ENCODE data around the gene MS4A8. TPM values are rescaled to one million over a fixed set of nuclear protein-coding genes. Genes with fewer than 3 reads are reported as not detected.
"Not testable (repeated sequence)": the region's sequence is repeated elsewhere in the genome, so short reads cannot be mapped to it uniquely, and the experiment has no call there.

The MS4A8 gene
- total RNA-seq, 6 experiments from 2014 or later: 0.62 TPM; not detected in 5

- ATAC-seq (no peak), DNase-seq (no peak)
- intact Hi-C loops (cut with DNase I): no loop called here
- whole genome bisulfite sequencing (ENCODE audit: insufficient coverage, low coverage, low lambda C conversion rate, missing lambda C conversion rate): 48% methylated on average over 5 of the region's 5 CpGs
- no peaks in the 10 kb centered on the region for H3K36me3 ChIP-seq
- no peaks in the 10 kb centered on the region for H3K4me1 ChIP-seq
- no peak overlapping the region for H3K4me3 ChIP-seq
- H3K27ac ChIP-seq: no peak overlapping the region
- no peaks in the 10 kb centered on the region for H3K27me3 ChIP-seq
- TF ChIP-seq CTCF (IDR thresholded peaks at IDR 0.05) (no peak), POLR2A (IDR thresholded peaks at IDR 0.05) (no peak)
- no peaks in the 10 kb centered on the region for H3K9me3 ChIP-seq
Observed at GRCh38 chr11:60706931-60707330, 7.5 kb downstream of the MS4A8 start.

- peak in 2 of 4 donors; percentile 4 for TF ChIP-seq CTCF (IDR thresholded peaks at IDR 0.05)
- TF ChIP-seq POLR2A (IDR thresholded peaks at IDR 0.05): no peak
- Histone ChIP-seq H3K9me3 (no peaks in the 10 kb centered on the region), H3K36me3 (no peaks in the 10 kb centered on the region), H3K4me3 (no peak overlapping the region), H3K4me1 (no peaks in the 10 kb centered on the region), H3K27ac (no peak overlapping the region), H3K27me3 (no peaks in the 10 kb centered on the region)
- DNase-seq: no peak
- 43% methylated on average over 4 of the region's 4 CpGs for WGBS (ENCODE audit: insufficient coverage, low coverage, low lambda C conversion rate, missing lambda C conversion rate)
- ATAC-seq: no peak
- intact Hi-C loops (cut with DNase I): no loop called here
Observed at GRCh38 chr11:60710482-60710881, 11.1 kb downstream of the MS4A8 start.

GRCh38 chr11:60711276-60711675 is 11.9 kb downstream of the MS4A8 start:
- DNase-seq (no peak), ATAC-seq (no peak)
- 55% methylated on average over 4 of the region's 4 CpGs for WGBS (ENCODE audit: insufficient coverage, low coverage, low lambda C conversion rate, missing lambda C conversion rate)
- TF ChIP-seq CTCF (IDR thresholded peaks at IDR 0.05): no peak
- no peak for TF ChIP-seq POLR2A (IDR thresholded peaks at IDR 0.05)
- H3K27ac ChIP-seq: no peak overlapping the region
- H3K4me1 ChIP-seq: no peaks in the 10 kb centered on the region
- no peaks in the 10 kb centered on the region for H3K9me3 ChIP-seq
- H3K27me3 ChIP-seq: no peaks in the 10 kb centered on the region
- intact Hi-C loops (cut with DNase I): no loop called here
- H3K36me3 ChIP-seq: no peaks in the 10 kb centered on the region
- no peak overlapping the region for H3K4me3 ChIP-seq

GRCh38 chr11:60713423-60713822 is 14.0 kb downstream of the MS4A8 start:
- H3K9me3 ChIP-seq; intact Hi-C loops (cut with DNase I); H3K27me3 ChIP-seq; H3K4me3 ChIP-seq; ATAC-seq; H3K4me1 ChIP-seq; DNase-seq; H3K36me3 ChIP-seq; H3K27ac ChIP-seq: not testable (repeated sequence)
- 52% methylated on average over 6 of the region's 6 CpGs for WGBS (ENCODE audit: insufficient coverage, low coverage, low lambda C conversion rate, missing lambda C conversion rate)

GRCh38 chr11:60717956-60718355 is 18.5 kb downstream of the MS4A8 start:
- TF ChIP-seq POLR2A (IDR thresholded peaks at IDR 0.05): no peak
- no peak for TF ChIP-seq CTCF (IDR thresholded peaks at IDR 0.05)
- Histone ChIP-seq H3K9me3 (no peaks in the 10 kb centered on the region), H3K27ac (no peak overlapping the region)

More at GRCh38 chr11:60717956-60718355, 18.5 kb downstream of the MS4A8 start:
- no peak for DNase-seq
- H3K4me1 ChIP-seq: no peaks in the 10 kb centered on the region
- no peak overlapping the region for H3K4me3 ChIP-seq
- WGBS (ENCODE audit: insufficient coverage, low coverage, low lambda C conversion rate, missing lambda C conversion rate): 38% methylated on average over 3 of the region's 5 CpGs
- no peak for ATAC-seq
- intact Hi-C loops (cut with DNase I): no loop called here
- H3K27me3 ChIP-seq: no peaks in the 10 kb centered on the region
- H3K36me3 ChIP-seq: no peaks in the 10 kb centered on the region
